NCI-H524 (cell line): ENCODE results near the gene COL28A1.

Experiments used
- DNase-seq, 2 experiments: peaks; one replicate each; lab custom pipeline; 2025; lab: John Stamatoyannopoulos, UW

The COL28A1 gene

DNA sequence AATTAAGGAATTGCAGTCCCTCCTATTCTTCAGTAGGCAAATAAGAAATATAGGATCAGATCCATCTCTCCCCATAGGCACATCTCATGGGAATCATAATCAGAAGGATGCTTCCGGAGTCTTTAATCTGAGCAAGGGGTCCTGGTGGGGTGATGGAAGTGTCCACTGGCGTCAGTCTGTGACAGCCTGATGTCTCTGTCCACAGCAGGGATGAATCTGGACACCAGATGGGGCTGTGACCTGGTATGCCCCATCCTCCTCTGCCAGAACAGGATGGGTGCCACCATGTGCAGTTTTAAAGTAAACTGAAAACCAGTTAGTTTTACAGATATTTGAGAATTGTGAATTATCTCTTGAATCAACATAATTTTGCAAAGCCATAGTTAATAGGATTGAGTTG is 204.7 kb downstream of the COL28A1 start:
- DNase-seq = no peak

GRCh38 chr7:7329326-7329725 is 206.3 kb downstream of the COL28A1 start:
- no peak for DNase-seq

GRCh38 chr7:7327423-7327822 is 208.2 kb downstream of the COL28A1 start:
- no peak for DNase-seq

DNA sequence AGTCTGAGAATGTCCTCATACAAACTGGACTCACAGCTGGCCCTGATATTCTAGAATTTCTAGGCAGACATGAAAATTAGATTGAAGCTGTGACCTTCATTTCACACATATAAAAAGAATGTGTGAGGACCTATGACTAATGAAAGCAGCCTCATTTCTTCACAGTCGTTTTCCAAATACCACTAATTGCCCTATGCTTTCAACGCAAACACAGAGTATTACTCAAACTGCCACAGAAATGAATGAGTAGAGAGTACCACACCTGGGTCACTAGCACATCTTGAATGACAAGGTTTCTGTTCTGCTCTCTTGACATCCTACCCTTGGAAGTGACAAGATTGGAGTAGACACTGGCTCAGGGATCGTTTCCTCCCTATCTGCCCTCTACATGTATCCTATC is 211.0 kb downstream of the COL28A1 start:
- no peak for DNase-seq

DNA sequence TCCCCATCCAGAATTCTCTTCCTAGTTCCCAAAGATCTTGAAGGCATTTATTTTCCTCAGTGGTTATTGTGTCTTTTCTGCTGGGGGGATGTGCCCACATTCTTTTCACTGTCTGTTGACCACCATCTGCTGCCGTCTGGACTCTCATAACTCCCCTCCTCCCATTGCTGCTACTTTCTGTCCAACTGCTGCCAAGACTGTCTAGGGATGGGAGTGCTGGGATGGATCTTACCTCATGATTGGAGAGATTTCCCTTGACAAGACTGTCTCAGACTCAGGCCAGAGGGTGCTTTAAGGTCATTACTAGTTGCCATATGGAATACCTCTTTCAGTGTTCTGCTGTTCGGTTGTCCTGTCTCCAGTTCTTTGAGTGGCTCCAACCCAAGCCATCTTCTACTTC is 211.8 kb downstream of the COL28A1 start:
- peak in 1 of 2 experiments; percentile 2 for DNase-seq

DNA sequence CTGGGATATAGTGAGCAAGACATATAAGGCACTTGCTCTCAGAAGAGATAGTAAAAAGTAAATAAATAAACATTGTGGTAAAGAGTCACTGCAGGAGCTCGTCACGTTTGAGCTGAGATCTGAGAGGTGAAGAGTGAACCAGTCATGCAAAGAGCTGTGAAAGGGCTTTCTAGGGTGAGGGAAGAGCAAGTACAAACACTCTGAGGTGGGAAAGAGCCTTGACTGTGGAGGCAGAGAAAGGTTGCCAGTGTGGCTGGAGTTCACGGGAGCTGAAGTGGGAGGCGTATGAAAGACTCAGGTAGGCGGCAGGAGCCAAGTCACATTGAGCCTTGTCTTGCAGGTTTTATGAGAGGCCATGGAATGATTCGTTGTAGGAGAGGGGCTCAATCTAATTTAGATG is 212.3 kb downstream of the COL28A1 start:
- no peak for DNase-seq

DNA sequence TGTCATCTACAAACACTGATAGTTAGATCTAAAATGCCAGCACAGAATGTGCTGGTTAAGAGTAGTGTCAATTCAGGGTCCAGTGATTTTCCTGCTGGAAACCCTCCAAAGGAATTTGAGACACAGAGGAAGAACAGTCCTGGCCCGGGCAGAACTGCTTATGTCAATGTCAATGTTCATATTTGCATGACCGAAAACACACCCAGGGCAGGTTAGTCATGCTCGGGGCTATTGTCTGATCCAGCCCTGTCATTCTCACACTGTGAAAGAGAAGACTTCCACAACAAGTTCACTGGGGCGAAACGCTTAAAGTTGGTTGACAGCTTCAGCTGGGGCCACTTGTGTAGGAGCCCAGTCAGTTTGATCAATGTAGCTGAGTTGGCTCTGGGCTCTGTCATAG is 214.0 kb downstream of the COL28A1 start:
- DNase-seq = no peak

GRCh38 chr7:7318601-7319000 is 217.1 kb downstream of the COL28A1 start:
- no peak for DNase-seq

- no peak for DNase-seq
Measured at GRCh38 chr7:7317850-7318249, 217.8 kb downstream of the COL28A1 start.

GRCh38 chr7:7315851-7316250 is 219.8 kb downstream of the COL28A1 start:
- DNase-seq = no peak

GRCh38 chr7:7312323-7312722 is 223.3 kb downstream of the COL28A1 start:
- no peak for DNase-seq

DNA sequence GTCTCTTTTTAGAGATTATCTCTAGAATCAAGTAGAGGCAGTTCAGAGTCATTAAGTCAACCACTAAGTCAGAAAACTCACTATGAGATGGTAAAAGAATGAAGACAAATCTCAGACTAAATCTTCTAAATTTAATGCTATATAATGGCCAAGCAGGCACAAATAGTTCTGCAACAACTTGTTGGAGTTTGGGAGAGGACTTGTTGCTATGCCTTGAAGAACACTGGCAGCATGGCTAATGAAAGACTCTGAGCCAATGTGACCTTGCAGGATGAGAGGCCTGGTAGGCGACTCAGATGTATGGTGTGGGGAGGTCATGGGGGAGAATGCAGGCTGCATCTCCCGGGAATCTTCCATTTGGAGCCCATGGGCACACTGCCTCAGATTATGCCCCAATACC is 224.7 kb downstream of the COL28A1 start:
- DNase-seq = no peak

DNA sequence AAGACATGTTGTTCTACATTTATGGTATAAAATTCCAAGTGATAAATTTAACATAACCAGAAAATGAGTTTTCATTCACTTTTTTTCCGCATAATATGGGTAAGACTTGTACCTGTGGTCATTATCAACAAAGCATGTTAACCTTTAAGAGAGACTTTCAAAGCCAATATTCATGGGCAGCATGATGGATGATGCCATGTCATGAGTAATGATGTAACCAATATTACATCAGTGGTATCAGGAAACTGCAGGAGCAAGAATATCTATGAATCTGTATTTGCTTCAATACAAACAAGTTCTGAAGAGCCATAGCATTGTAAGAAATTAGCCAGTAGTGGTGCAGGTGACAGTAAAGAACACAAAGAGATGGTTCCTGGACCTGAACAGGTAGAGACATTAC is 226.5 kb downstream of the COL28A1 start:
- DNase-seq = no peak
